Activated CD8-positive, alpha-beta memory T cell treated with anti-CD3 and anti-CD28 coated beads, Interleukin-2, amount 10 ng/mL, durations not matched to agents 7 days and 5 days (primary cell): ENCODE data around the gene PHB1. TPM values are rescaled to one million over a fixed set of nuclear protein-coding genes. Genes with fewer than 3 reads are reported as not detected.

Source experiments
- ATAC-seq: fragments of 150-1000 bp; cut with Tn5 transposase; one replicate; pipeline ENCODE4 v1.10.0; 2021; ENCODE audit warnings: moderate library complexity
- CTCF ChIA-PET: fragments of 350-600 bp; sonication (Branson Sonifier 250); formaldehyde crosslinking; loops from one replicate; lab custom pipeline; 2021; ENCODE audit warnings: antibody characterized with exemption; lab: Charles Lee
- DNase-seq: peaks from one replicate; pipeline ENCODE4 v3.0.0-alpha.2; 2020
- H3K27ac Mint-ChIP-seq: one replicate; pipeline ENCODE4 v1.8.0; 2021; ENCODE audit warnings: mild to moderate bottlenecking, mixed read lengths
- H3K27me3 Mint-ChIP-seq: one replicate; pipeline ENCODE4 v1.8.0; 2021; ENCODE audit warnings: mixed read lengths
- H3K36me3 Mint-ChIP-seq: one replicate; pipeline ENCODE4 v1.8.0; 2021; ENCODE audit warnings: mild to moderate bottlenecking, mixed read lengths
- H3K4me1 Mint-ChIP-seq: one replicate; pipeline ENCODE4 v1.8.0; 2021; ENCODE audit warnings: mixed read lengths
- H3K4me3 Mint-ChIP-seq: one replicate; pipeline ENCODE4 v1.8.0; 2021; ENCODE audit warnings: mild to moderate bottlenecking, moderate library complexity, mixed read lengths
- H3K9me3 Mint-ChIP-seq: one replicate; pipeline ENCODE4 v1.8.0; 2022; ENCODE audit warnings: low read depth, mixed read lengths
- total RNA-seq, 2 experiments: library from RNA; stranded (reverse); gene quantifications; one replicate each; pipeline ENCODE4 v1.2.3, GENCODE V29; 2021

PHB1 gene
- total RNA-seq, 2 experiments from 2014 or later, result 150 to 227 TPM

- Mint-ChIP-seq H3K4me3 (peak within 1 kb of the TSS; percentile 98), H3K36me3 (peaks cover 10% of the 10 kb centered on the region), H3K27me3 (no peaks in the 10 kb centered on the region), H3K4me1 (peaks cover 62% of the 10 kb centered on the region), H3K27ac (peak within 1 kb of the TSS; percentile 97), H3K9me3 (no peaks in the 10 kb centered on the region)
- CTCF ChIA-PET, result interaction anchor here (0.8 to 7.0 kb wide), 11 partner anchors 14 to 194 kb away, joined by 3 to 45 read pairs (median 7); no protein-coding TSS in a partner anchor
- DNase-seq, result peak; percentile 97
- ATAC-seq, result peak; percentile 76
Measured at GRCh38 chr17:49361902-49362722, 52.6 kb downstream of the PHB1 start, which contains the start of gene ZNF652. TSS of gene ZNF652 (minus strand) at chr17:49362250. CDS start at chr17:49317725, 44,525 bp downstream.

GRCh38 chr17:49361129-49361901 lies 53.4 kb downstream of the PHB1 start:
- Mint-ChIP-seq H3K4me3 (peak overlapping the region; percentile 98), H3K27me3 (no peaks in the 10 kb centered on the region), H3K9me3 (no peaks in the 10 kb centered on the region), H3K4me1 (peaks cover 63% of the 10 kb centered on the region), H3K27ac (peak overlapping the region; percentile 97), H3K36me3 (peaks cover 12% of the 10 kb centered on the region)
- peak; percentile 65 for ATAC-seq
- DNase-seq, result peak; percentile 88
- CTCF ChIA-PET, result interaction anchor here (1.0 to 7.0 kb wide), 13 partner anchors 8 to 47 kb away, joined by 3 to 45 read pairs (median 10); no protein-coding TSS in a partner anchor

GRCh38 chr17:49360796-49361128 lies 53.9 kb downstream of the PHB1 start:
- CTCF ChIA-PET, result interaction anchor here (1.3 to 7.0 kb wide), 10 partner anchors 9 to 195 kb away, joined by 3 to 45 read pairs (median 14); no protein-coding TSS in a partner anchor

DNA sequence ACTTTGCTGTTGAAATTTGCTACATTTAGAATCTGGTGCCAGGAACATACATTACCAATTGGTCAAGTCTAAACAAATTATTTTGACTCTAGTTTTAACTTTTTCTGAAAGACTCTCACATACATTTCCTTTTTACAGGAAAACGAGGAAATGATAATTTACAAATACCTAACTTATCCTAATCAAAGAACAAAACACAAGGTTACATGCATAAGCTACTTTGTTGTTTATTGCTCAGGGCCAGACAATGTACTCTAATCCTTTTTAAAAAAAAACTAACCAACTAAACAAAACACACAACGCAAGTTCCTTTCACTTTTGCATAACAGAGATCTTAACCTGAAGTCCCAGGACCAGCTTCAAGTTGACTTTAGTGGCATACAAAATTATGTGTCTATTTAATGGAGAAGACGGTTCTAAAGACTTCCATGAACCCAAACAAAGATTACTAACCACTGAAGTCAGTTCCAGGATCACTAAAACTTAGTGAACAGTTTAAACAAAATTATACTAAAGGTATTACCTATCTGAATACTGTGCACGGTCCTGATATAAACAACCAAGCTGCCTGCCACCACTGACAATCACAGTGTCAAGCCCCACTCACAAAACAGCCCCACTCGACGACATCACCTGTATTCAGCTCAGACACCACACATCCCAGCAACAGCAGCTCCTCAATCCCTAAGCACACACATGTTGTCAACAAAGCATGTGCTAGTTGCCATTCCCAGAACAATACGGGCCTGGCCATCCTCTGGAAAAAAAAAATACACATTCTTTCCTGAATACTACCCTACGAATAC lies 54.5 kb downstream of the PHB1 start:
- peaks cover 12% of the 10 kb centered on the region for H3K36me3 Mint-ChIP-seq
- DNase-seq (no peak), ATAC-seq (no peak)
- CTCF ChIA-PET, result interaction anchor here (1.3 to 7.0 kb wide), 10 partner anchors 9 to 196 kb away, joined by 3 to 45 read pairs (median 14); no protein-coding TSS in a partner anchor
- no peaks in the 10 kb centered on the region for H3K9me3 Mint-ChIP-seq
- H3K4me3 Mint-ChIP-seq, result peak overlapping the region; percentile 98
- H3K27me3 Mint-ChIP-seq, result no peaks in the 10 kb centered on the region
- H3K27ac Mint-ChIP-seq, result peak overlapping the region; percentile 97
- peaks cover 53% of the 10 kb centered on the region for H3K4me1 Mint-ChIP-seq

More at GRCh38 chr17:49360796-49361128, 53.9 kb downstream of the PHB1 start:
- DNase-seq (no peak), ATAC-seq (peak; percentile 38)
- Mint-ChIP-seq H3K9me3 (no peaks in the 10 kb centered on the region), H3K4me1 (peaks cover 59% of the 10 kb centered on the region), H3K27me3 (no peaks in the 10 kb centered on the region), H3K4me3 (peak overlapping the region; percentile 98), H3K36me3 (peaks cover 12% of the 10 kb centered on the region), H3K27ac (peak overlapping the region; percentile 97)

DNA sequence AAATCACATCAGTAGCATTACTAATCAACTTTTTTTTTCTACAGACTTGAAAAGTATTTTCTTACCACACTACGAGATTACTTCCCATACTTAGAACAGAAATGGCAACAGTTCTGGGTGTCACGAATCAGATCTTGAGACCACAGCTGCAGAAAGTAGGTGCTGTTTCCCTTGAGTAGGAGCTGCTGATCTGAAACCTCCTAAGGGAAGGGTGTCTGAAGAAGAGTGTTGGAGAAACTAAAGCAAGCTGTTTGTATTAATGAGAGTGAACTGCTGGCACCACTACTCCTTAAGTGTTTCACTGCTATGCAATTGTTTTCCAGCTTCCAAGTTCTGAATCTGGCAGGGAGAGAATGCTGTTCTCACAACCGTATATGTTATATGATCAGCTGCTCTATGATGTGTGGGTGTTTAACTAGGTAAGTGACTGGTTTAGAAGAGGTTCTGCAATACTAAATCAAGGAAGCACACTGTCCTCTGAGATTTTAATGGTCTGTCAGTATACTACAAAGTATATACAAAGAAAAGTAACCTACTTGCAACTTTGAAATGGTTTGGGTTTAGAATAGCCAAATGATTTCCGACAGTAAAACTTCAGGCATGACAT lies 55.9 kb downstream of the PHB1 start:
- Mint-ChIP-seq H3K4me3 (peak overlapping the region; percentile 98), H3K4me1 (peaks cover 47% of the 10 kb centered on the region), H3K27me3 (no peaks in the 10 kb centered on the region), H3K27ac (peak overlapping the region; percentile 72), H3K9me3 (no peaks in the 10 kb centered on the region), H3K36me3 (peaks cover 12% of the 10 kb centered on the region)
- ATAC-seq, result no peak
- CTCF ChIA-PET, result interaction anchor here (1.6 to 7.0 kb wide), 8 partner anchors 10 to 197 kb away, joined by 4 to 45 read pairs (median 16); no protein-coding TSS in a partner anchor
- DNase-seq, result peak; percentile 49

DNA sequence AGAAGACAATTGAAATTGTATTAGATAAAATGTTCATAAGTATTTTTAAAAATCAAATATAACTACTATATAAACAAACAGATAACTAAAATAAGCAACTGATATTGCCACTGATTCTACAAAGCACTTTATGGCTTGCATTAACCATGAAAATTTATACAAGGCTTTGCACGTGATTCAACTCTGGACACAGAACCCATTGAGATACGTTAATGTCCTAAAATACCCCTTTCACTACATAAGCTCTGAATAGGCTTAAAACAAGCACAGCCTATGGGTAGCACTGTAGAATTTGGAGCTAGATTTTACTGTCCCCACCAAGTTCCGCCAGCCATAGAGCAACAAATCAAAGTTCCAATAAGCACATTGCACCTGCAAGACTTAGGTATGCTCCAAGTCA lies 57.2 kb downstream of the PHB1 start:
- ATAC-seq (no peak), DNase-seq (no peak)
- Mint-ChIP-seq H3K4me1 (peaks cover 53% of the 10 kb centered on the region), H3K36me3 (peaks cover 18% of the 10 kb centered on the region), H3K27me3 (no peaks in the 10 kb centered on the region), H3K9me3 (no peaks in the 10 kb centered on the region), H3K27ac (peak overlapping the region; percentile 72), H3K4me3 (peak overlapping the region; percentile 3)
- CTCF ChIA-PET, result interaction anchor here (1.7 to 7.0 kb wide), 5 partner anchors 9 to 139 kb away, joined by 4 to 45 read pairs (median 23); no protein-coding TSS in a partner anchor

DNA sequence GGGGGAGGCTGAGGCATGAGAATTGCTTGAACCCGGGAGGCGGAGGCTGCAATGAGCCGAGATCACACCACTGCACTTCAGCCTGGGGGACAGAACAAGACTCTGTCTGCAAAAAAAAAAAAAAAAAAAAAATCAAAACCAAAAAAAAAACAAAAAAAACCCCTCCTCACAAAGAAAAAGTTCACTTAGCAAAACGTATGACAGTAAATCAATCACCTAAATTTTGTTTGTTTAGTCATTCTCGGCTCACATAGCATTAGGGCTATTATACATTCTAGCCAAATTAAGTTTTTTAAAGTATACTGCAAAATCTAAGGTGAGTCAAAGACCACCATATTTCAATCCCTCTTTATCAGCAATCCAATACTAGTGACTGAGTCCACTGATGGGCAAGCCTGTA lies 58.4 kb downstream of the PHB1 start:
- ATAC-seq (no peak), DNase-seq (no peak)
- Mint-ChIP-seq H3K27ac (no peak overlapping the region), H3K4me1 (peaks cover 55% of the 10 kb centered on the region), H3K4me3 (no peak overlapping the region), H3K36me3 (peaks cover 19% of the 10 kb centered on the region), H3K27me3 (no peaks in the 10 kb centered on the region), H3K9me3 (no peaks in the 10 kb centered on the region)
- CTCF ChIA-PET, result interaction anchor here (0.7 to 1.8 kb wide), 3 partner anchors 12 to 63 kb away, joined by 3 to 6 read pairs (median 3); no protein-coding TSS in a partner anchor

Other genes with a start within 250 kb of the PHB1 start
- gene GNGT2, start 204.3 kb downstream of the PHB1 start, total RNA-seq, result 10 to 100 TPM; 39.8 to 45.3 TPM
- gene ABI3, start 204.2 kb downstream of the PHB1 start, total RNA-seq, result 100 to 1,000 TPM; 116 to 121 TPM
- gene PHOSPHO1, start 184.1 kb downstream of the PHB1 start, total RNA-seq, result not detected
- 10 to 100 TPM; 32.2 to 34.4 TPM for gene ZNF652, start 52.6 kb downstream of the PHB1 start, total RNA-seq
- gene NGFR, start 80.4 kb upstream of the PHB1 start, total RNA-seq, result under 1 TPM; 0.07 to 0.20 TPM
- gene NXPH3, start 161.0 kb upstream of the PHB1 start, total RNA-seq, result under 1 TPM in 1 of 2 experiments, not detected in 1; 0.09 TPM